Measurements from ENCODE around the gene TRIM10.

The TRIM10 gene

DNA sequence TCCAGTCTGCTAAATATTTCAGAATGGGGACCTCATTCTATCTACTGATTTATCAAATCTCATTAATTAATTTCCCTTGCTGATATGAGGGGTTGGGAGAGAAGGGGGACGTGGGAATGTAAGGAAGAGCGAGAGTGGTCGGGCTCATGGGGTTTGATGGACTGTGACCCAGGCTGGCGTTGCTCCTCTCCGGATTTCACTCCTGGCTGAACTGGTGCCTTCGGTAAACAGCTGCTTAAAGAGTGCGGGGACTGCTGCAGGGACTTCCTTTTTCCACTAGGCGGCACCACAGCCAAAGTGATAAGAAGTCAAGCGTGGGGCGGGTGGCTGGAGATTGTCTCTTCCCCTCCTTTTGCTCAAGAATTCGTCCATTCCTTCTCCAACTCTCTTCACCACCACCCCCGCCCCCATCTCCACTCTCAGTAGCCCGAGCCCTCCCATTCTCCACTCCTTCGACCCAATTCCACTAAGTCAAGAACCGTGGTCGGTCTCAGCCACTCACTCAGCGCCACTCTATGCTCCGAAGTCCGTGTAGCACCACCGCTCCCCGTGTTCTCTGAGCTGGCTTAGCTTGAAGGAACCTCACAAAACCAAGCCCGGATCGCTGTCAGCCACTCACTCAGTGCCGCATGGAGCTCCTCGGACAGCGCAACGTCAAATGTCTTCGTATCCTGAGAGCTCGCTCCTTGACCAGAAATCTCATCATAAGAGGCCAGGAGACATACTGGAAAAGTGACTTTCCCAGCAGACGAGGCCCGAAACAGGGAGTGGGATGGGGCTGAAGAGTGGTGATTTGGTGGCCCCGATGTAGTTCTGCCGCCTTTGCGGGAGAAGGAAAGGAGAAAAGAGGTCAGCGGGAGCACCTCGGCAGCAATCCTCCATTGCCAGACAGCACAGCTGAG, 57.8 kb downstream of the TRIM10 start (continued):
- TF ChIP-seq ZNF140 (tag by site-specific recombination; IDR thresholded peaks at IDR 0.05), result no peak
- TF ChIP-seq, protein P1, sequence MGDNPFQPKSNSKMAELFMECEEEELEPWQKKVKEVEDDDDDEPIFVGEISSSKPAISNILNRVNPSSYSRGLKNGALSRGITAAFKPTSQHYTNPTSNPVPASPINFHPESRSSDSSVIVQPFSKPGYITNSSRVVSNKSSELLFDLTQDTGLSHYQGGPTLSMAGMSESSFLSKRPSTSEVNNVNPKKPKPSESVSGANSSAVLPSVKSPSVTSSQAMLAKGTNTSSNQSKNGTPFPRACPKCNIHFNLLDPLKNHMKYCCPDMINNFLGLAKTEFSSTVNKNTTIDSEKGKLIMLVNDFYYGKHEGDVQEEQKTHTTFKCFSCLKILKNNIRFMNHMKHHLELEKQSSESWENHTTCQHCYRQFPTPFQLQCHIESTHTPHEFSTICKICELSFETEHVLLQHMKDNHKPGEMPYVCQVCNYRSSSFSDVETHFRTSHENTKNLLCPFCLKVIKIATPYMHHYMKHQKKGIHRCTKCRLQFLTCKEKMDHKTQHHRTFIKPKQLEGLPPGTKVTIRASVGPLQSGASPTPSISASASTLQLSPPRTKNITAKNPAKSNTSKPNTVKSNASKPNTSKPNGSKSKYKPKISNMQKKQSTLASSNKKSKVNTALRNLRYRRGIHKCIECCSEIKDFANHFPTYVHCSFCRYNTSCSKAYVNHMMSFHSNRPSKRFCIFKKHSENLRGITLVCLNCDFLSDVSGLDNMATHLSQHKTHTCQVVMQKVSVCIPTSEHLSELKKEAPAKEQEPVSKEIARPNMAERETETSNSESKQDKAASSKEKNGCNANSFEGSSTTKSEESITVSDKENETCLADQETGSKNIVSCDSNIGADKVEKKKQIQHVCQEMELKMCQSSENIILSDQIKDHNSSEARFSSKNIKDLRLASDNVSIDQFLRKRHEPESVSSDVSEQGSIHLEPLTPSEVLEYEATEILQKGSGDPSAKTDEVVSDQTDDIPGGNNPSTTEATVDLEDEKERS (tag by site-specific recombination; IDR thresholded peaks at IDR 0.05), result no peak
- TF ChIP-seq KLF9 (tag by site-specific recombination; IDR thresholded peaks at IDR 0.05; ENCODE audit: low read depth), result no peak
- TF ChIP-seq ZNF211 (tag by site-specific recombination; IDR thresholded peaks at IDR 0.05; ENCODE audit: low read depth), result no peak
- no peak for TF ChIP-seq ZNF214 (tag by site-specific recombination; IDR thresholded peaks at IDR 0.05; ENCODE audit: borderline replicate concordance)
- no peak for TF ChIP-seq ZNF202 (tag by site-specific recombination; IDR thresholded peaks at IDR 0.05; ENCODE audit: borderline replicate concordance)
- no peak for TF ChIP-seq ZNF664 (tag by site-specific recombination; IDR thresholded peaks at IDR 0.05)
- no peak for TF ChIP-seq AEBP2 (tag by site-specific recombination; IDR thresholded peaks at IDR 0.05; ENCODE audit: borderline replicate concordance)
- no peak for TF ChIP-seq ZNF768 (tag by site-specific recombination; IDR thresholded peaks at IDR 0.05)
- TF ChIP-seq YY2 (tag by site-specific recombination; IDR thresholded peaks at IDR 0.05), result 0 out of 2 replicates have a peak, but pooled peaks have one; percentile 16
- 0 out of 2 replicates have a peak, but pooled peaks have one; percentile 37 for TF ChIP-seq ZNF580 (tag by site-specific recombination; IDR thresholded peaks at IDR 0.05)
- peak; percentile 30; the same call in 1 of the 2 replicates for TF ChIP-seq ZBTB48 (tag by site-specific recombination; IDR thresholded peaks at IDR 0.05)
- no peak for TF ChIP-seq ZBTB6 (tag by site-specific recombination; IDR thresholded peaks at IDR 0.05)
- TF ChIP-seq OVOL3 (tag by site-specific recombination; IDR thresholded peaks at IDR 0.05), result no peak
- TF ChIP-seq FEZF1 (tag by site-specific recombination; IDR thresholded peaks at IDR 0.05), result no peak
- TF ChIP-seq ZSCAN4 (tag by site-specific recombination; IDR thresholded peaks at IDR 0.05), result no peak
- no peak for TF ChIP-seq ZNF311 (tag by site-specific recombination; IDR thresholded peaks at IDR 0.05; ENCODE audit: borderline replicate concordance)
- no peak; the same call in 1 of the 2 replicates for TF ChIP-seq ZBTB7A (tag by site-specific recombination; IDR thresholded peaks at IDR 0.05; ENCODE audit: low read depth)
- TF ChIP-seq SCRT1 (tag by site-specific recombination; IDR thresholded peaks at IDR 0.05; ENCODE audit: borderline replicate concordance), result no peak
- TF ChIP-seq TRIM28 (IDR thresholded peaks at IDR 0.05; ENCODE audit: borderline replicate concordance, low read length), result no peak
- TF ChIP-seq ZBTB11 (tag by site-specific recombination; conservative IDR thresholded peaks at IDR 0.05; ENCODE audit: low read depth), result no peak; the same call in none of the 2 replicates
- TF ChIP-seq, protein P2, sequence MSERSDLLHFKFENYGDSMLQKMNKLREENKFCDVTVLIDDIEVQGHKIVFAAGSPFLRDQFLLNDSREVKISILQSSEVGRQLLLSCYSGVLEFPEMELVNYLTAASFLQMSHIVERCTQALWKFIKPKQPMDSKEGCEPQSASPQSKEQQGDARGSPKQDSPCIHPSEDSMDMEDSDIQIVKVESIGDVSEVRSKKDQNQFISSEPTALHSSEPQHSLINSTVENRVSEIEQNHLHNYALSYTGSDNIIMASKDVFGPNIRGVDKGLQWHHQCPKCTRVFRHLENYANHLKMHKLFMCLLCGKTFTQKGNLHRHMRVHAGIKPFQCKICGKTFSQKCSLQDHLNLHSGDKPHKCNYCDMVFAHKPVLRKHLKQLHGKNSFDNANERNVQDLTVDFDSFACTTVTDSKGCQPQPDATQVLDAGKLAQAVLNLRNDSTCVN (tag by site-specific recombination; optimal IDR thresholded peaks at IDR 0.05), result peak; percentile 10
- no peak for TF ChIP-seq TCF7L2 (IDR thresholded peaks at IDR 0.05; ENCODE audit: borderline replicate concordance, low read depth, low read length)
- TF ChIP-seq PATZ1 (tag by site-specific recombination; IDR thresholded peaks at IDR 0.05), result peak; percentile 63
